ENCODE results near the gene PLXNB1. TPM values are rescaled to one million over a fixed set of nuclear protein-coding genes. Genes with fewer than 3 reads are reported as not detected.

Gene PLXNB1
- total RNA-seq, 1 experiment from 2014 or later, result 35.6 TPM

DNA sequence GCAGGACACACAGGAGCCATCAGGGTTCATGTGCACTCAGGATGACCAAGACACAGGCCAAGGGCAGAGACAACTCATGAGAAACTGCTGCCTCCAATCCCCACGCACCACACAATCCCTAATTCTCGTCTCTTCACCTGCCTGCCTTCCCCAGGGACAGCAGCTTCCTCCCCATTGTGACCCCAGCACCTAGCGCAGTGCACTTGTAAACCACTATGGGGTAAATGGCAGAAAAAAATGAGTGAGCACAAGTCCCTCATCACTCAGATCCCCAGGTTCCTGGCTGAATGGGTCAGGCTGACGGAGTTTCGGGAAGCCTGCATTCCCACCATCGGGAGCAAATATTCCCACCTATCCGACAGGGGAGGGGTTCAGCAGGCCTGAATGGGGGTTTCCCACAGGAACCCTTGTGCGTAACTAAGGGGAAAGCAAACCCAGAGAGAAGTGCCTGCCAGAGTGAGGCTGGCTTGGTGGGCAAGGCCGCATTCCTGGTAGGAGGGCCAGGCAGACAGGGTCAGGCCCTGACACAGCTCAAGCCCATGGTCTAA, 18.8 kb downstream of the PLXNB1 start:
- POLR2A ChIA-PET, result no interaction called here

DNA sequence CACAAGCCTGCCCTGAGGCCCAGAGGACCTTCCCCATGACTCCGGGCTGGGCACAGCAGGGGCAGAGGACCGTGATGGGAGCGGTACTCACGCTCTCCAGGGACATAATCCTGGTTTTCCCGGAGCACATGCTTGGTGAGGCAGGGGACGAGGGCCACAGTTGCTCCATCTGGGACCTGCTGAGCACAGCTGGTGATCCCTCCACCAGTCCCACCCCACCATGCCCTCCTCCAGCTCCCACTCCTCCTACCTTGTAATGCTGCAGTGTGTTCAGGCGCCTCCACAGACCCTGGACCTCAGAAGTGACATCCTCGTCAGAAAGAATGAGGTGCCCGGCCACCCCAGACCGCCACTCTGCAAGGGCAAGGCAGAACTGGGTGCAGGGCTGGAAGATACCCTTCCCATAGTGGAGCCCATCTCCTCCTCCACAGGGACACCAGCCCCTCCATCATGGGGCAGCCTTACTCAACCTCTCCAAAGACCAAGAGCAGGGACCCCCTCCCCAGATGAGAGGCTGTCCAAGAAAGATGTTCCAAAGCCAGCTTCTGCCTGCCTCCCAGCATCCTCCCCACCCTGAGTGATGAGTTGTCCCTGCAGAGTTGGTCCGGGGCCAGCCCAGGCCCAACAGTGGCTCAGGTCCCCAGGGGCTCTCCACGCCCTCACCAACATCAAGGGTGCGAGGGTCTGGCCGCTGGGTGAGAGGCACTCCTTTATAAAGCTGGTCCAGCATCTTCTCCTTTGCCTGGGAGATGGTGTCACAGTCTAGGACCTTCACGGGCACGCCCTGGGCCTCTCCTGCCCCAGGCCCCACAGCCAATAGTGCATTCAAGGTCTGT, 19.5 kb downstream of the PLXNB1 start:
- CTCF ChIA-PET, result interaction anchor here (1.3 kb wide), 1 partner anchor 25 kb away, joined by 3 read pairs; no protein-coding TSS in a partner anchor
- BruUV-seq (replicated peaks), result no TSS peak
- H3K27ac ChIP-seq (ENCODE audit: low read depth, low read length), result no peak overlapping the region
- H3K36me3 ChIP-seq (ENCODE audit: control insufficient read depth in 1 of 2, insufficient read depth in 2 of 2, low read length in 2 of 2), result peaks cover 2 to 3% of the 10 kb centered on the region in 2 experiments; a peak in 2 of 4 replicates
- no peak for TF ChIP-seq JUND (IDR thresholded peaks at IDR 0.05)
- TF ChIP-seq POLR2A (IDR thresholded peaks at IDR 0.05; ENCODE audit: borderline replicate concordance, extremely low read depth, insufficient read depth, insufficient read length), result no peak
- TF ChIP-seq ZFX (IDR thresholded peaks at IDR 0.05), result no peak
- TF ChIP-seq EZH2phosphoT487 (IDR thresholded peaks at IDR 0.05; ENCODE audit: borderline replicate concordance), result no peak
- TF ChIP-seq, protein P1, sequence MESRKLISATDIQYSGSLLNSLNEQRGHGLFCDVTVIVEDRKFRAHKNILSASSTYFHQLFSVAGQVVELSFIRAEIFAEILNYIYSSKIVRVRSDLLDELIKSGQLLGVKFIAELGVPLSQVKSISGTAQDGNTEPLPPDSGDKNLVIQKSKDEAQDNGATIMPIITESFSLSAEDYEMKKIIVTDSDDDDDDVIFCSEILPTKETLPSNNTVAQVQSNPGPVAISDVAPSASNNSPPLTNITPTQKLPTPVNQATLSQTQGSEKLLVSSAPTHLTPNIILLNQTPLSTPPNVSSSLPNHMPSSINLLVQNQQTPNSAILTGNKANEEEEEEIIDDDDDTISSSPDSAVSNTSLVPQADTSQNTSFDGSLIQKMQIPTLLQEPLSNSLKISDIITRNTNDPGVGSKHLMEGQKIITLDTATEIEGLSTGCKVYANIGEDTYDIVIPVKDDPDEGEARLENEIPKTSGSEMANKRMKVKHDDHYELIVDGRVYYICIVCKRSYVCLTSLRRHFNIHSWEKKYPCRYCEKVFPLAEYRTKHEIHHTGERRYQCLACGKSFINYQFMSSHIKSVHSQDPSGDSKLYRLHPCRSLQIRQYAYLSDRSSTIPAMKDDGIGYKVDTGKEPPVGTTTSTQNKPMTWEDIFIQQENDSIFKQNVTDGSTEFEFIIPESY (IDR thresholded peaks at IDR 0.05; ENCODE audit: extremely low read depth, insufficient replicate concordance, low read length), result no peak
- TF ChIP-seq ELF1 (IDR thresholded peaks at IDR 0.05; ENCODE audit: borderline replicate concordance, low read depth), result no peak
- no peak for TF ChIP-seq SRF (IDR thresholded peaks at IDR 0.05; ENCODE audit: low read depth)
- no peak for TF ChIP-seq CBX3 (IDR thresholded peaks at IDR 0.05; ENCODE audit: low read depth)
- TF ChIP-seq, protein P2, sequence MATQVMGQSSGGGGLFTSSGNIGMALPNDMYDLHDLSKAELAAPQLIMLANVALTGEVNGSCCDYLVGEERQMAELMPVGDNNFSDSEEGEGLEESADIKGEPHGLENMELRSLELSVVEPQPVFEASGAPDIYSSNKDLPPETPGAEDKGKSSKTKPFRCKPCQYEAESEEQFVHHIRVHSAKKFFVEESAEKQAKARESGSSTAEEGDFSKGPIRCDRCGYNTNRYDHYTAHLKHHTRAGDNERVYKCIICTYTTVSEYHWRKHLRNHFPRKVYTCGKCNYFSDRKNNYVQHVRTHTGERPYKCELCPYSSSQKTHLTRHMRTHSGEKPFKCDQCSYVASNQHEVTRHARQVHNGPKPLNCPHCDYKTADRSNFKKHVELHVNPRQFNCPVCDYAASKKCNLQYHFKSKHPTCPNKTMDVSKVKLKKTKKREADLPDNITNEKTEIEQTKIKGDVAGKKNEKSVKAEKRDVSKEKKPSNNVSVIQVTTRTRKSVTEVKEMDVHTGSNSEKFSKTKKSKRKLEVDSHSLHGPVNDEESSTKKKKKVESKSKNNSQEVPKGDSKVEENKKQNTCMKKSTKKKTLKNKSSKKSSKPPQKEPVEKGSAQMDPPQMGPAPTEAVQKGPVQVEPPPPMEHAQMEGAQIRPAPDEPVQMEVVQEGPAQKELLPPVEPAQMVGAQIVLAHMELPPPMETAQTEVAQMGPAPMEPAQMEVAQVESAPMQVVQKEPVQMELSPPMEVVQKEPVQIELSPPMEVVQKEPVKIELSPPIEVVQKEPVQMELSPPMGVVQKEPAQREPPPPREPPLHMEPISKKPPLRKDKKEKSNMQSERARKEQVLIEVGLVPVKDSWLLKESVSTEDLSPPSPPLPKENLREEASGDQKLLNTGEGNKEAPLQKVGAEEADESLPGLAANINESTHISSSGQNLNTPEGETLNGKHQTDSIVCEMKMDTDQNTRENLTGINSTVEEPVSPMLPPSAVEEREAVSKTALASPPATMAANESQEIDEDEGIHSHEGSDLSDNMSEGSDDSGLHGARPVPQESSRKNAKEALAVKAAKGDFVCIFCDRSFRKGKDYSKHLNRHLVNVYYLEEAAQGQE (IDR thresholded peaks at IDR 0.05; ENCODE audit: low read depth), result no peak
- TF ChIP-seq EGR1 (IDR thresholded peaks at IDR 0.05; ENCODE audit: low read depth), result no peak
- no peak for TF ChIP-seq YY1 (IDR thresholded peaks at IDR 0.05; ENCODE audit: extremely low read depth, insufficient replicate concordance, low read depth, low read length)
- TF ChIP-seq POLR2AphosphoS5 (IDR thresholded peaks at IDR 0.05; ENCODE audit: low read depth, low read length), result no peak
- no peak for TF ChIP-seq ZNF274 (IDR thresholded peaks at IDR 0.05; ENCODE audit: low read depth, low read length)
- TF ChIP-seq SP1 (IDR thresholded peaks at IDR 0.05; ENCODE audit: low read depth), result no peak
- H3K4me1 ChIP-seq (ENCODE audit: control insufficient read depth in 1 of 2, insufficient read depth in 2 of 2, low read length in 2 of 2), result no peaks in the 10 kb centered on the region
- H3K9ac ChIP-seq (ENCODE audit: low read length), result no peak overlapping the region
- no peaks in the 10 kb centered on the region for H3K9me2 ChIP-seq (ENCODE audit: insufficient read depth)
- RAD21 ChIA-PET (ENCODE audit: low non-redundant PET in 1 of 2, low total read pairs in 2 of 2, uncharacterized antibody in 2 of 2, unreplicated experiment in 2 of 2), result no interaction called here
- H3K4me3 ChIP-seq (replicated peaks in 1 of 2; ENCODE audit: low read depth in 1 of 2, low read length in 2 of 2), result no peak overlapping the region
- H3K79me2 ChIP-seq (ENCODE audit: insufficient read depth, low read length), result no peaks in the 10 kb centered on the region
- no peaks in the 10 kb centered on the region for H4K20me1 ChIP-seq (ENCODE audit: insufficient read depth)
- POLR2A ChIA-PET, result no interaction called here
- no peak overlapping the region for H2AFZ ChIP-seq (ENCODE audit: low read depth, low read length, poor library complexity, severe bottlenecking)
- no peaks in the 10 kb centered on the region for H3K9me3 ChIP-seq (ENCODE audit: control insufficient read depth in 1 of 2, insufficient read depth in 1 of 2, low read depth in 1 of 2, low read length in 2 of 2)
- no peak overlapping the region for H3K4me2 ChIP-seq (ENCODE audit: low read length)
- DNase-seq (ENCODE audit: low read depth, low spot score) (no peak), ATAC-seq (no peak)
- intact Hi-C loops (cut with micrococcal nuclease), result no loop called here
- H3K27me3 ChIP-seq (ENCODE audit: insufficient read depth, low read length), result no peaks in the 10 kb centered on the region

More for the DNA sequence above, 18.8 kb downstream of the PLXNB1 start:
- ChIA-PET CTCF (interaction anchor here (1.3 to 1.6 kb wide), 2 partner anchors 10 to 25 kb away, joined by 3 to 5 read pairs; no protein-coding TSS in a partner anchor), RAD21 (ENCODE audit: low non-redundant PET in 1 of 2, low total read pairs in 2 of 2, uncharacterized antibody in 2 of 2, unreplicated experiment in 2 of 2) (no interaction called here)
- Histone ChIP-seq H3K4me3 (replicated peaks in 1 of 2; ENCODE audit: low read depth in 1 of 2, low read length in 2 of 2) (no peak overlapping the region), H3K9me2 (ENCODE audit: insufficient read depth) (no peaks in the 10 kb centered on the region), H3K4me1 (ENCODE audit: control insufficient read depth in 1 of 2, insufficient read depth in 2 of 2, low read length in 2 of 2) (no peaks in the 10 kb centered on the region), H3K9ac (ENCODE audit: low read length) (no peak overlapping the region), H3K27me3 (ENCODE audit: insufficient read depth, low read length) (no peaks in the 10 kb centered on the region), H3K36me3 (ENCODE audit: control insufficient read depth in 1 of 2, insufficient read depth in 2 of 2, low read length in 2 of 2) (peaks cover under 1 to 3% of the 10 kb centered on the region in 2 experiments; a peak in 2 of 4 replicates), H3K9me3 (ENCODE audit: control insufficient read depth in 1 of 2, insufficient read depth in 1 of 2, low read depth in 1 of 2, low read length in 2 of 2) (no peaks in the 10 kb centered on the region), H3K79me2 (ENCODE audit: insufficient read depth, low read length) (no peaks in the 10 kb centered on the region), H3K27ac (ENCODE audit: low read depth, low read length) (no peak overlapping the region), H4K20me1 (ENCODE audit: insufficient read depth) (no peaks in the 10 kb centered on the region), H2AFZ (ENCODE audit: low read depth, low read length, poor library complexity, severe bottlenecking) (no peak overlapping the region), H3K4me2 (ENCODE audit: low read length) (no peak overlapping the region)
- BruUV-seq (replicated peaks), result no TSS peak
- ATAC-seq (no peak), DNase-seq (ENCODE audit: low read depth, low spot score) (no peak)
- TF ChIP-seq SP1 (IDR thresholded peaks at IDR 0.05; ENCODE audit: low read depth), result no peak
- intact Hi-C loops (cut with micrococcal nuclease), result no loop called here
